HG03175 (cell line): ENCODE data around the gene TJP2.
A peak's percentile ranks its signal among the peaks of the same experiment; 100 is the strongest.

Source experiments
- ATAC-seq: cut with Tn5 transposase; IDR thresholded peaks from one replicate; pipeline ENCODE4 v1.9.1; 2021; ENCODE audit warnings: mild to moderate bottlenecking, moderate library complexity; ENCODE audit not compliant: unreplicated experiment

The TJP2 gene

GRCh38 chr9:69222970-69223369 lies 48.9 kb downstream of the TJP2 start:
- no peak for ATAC-seq

DNA sequence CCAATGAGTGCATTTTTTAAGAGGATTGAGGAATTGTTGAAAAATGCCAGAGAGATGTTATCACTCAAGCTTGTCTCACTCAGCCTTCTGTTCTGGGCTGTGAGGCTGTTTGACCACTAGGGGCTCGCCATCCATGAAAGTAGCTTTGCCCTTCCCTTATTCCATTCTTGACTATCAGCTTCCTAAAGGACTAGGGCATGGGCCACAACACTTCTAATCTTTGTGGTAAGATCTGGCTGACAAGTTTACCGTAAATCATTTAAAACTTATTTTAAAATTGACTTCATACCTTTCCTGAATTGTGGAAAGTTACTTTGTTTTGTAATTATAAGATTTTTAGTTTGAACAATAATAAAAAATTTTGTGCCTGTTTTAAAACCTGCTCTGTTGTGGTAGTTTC lies 49.5 kb downstream of the TJP2 start:
- peak; percentile 50 for ATAC-seq

DNA sequence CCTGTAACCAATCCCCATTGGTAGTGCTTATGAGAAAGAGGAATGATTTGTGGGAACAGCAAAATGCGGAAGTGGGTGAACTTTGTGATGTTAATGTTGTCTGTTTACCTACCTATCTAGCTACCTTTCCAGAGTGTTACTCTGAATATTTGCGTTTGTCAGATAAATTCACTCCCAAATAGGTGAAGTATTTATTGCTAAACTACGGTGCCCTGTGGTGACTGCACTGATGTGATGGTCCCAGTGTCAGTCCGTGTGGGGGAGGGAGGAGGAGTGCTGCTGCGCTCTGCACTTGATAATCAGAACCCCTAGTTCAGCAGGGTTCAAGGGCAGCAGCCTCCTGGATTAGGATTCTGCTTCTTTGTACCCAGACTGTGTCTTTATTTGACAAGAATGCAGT lies 55.3 kb downstream of the TJP2 start:
- no peak for ATAC-seq

- no peak for ATAC-seq
Observed at GRCh38 chr9:69232135-69232534, 58.1 kb downstream of the TJP2 start.

GRCh38 chr9:69234683-69235082 lies 60.6 kb downstream of the TJP2 start:
- no peak for ATAC-seq

- ATAC-seq, result no peak
Observed at GRCh38 chr9:69236188-69236587, 62.1 kb downstream of the TJP2 start.

DNA sequence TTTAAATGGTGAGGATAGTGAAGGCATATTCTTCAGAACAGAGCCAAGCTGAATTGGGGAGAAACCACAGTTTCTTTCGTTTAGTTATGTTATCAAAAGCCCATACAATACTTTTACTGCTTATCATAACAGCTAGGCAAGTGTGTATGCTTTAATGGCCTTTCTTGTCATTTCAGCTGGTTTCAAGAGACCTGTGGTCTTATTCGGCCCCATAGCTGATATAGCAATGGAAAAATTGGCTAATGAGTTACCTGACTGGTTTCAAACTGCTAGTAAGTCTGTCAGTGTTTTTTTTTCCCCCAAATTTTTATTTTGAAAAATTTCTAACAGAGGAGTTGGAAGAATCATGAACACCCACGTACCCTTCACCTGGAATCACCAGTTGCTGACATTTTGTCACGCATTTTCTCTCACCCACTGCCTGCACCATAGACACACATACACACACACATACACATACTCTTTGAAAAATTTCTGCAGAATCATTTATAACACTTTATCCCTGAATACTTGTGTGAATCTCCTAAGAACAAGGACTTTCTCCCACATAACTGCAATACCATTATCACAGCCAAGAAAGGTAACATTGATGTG lies 63.7 kb downstream of the TJP2 start:
- no peak for ATAC-seq

GRCh38 chr9:69243116-69243515 lies 69.0 kb downstream of the TJP2 start:
- no peak for ATAC-seq

GRCh38 chr9:69246629-69247028 lies 72.6 kb downstream of the TJP2 start:
- no peak for ATAC-seq

GRCh38 chr9:69248005-69248404 lies 73.9 kb downstream of the TJP2 start:
- ATAC-seq, result no peak

GRCh38 chr9:69249337-69249736 lies 75.3 kb downstream of the TJP2 start:
- ATAC-seq, result no peak

GRCh38 chr9:69250681-69251080 lies 76.6 kb downstream of the TJP2 start:
- no peak for ATAC-seq

- no peak for ATAC-seq
Observed at GRCh38 chr9:69252436-69252835, 78.4 kb downstream of the TJP2 start.

DNA sequence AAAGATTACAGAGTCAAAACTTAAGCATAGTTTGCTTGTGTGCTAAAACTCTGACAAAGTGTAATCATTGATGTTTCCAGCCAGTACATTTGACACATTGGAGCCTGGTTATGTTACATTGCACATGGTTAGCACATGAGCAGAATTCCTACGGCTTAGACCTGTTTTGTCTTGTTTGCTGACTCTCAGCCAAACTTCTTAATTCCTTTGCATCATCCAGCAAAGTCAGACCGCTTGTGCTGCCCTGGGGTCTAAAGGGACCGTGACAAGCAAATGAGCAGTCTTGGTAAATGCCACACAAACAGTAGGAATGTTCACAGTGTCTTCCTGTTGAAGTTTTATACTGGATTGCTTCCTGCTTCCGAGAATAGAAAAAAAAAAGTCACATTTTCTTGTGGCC lies 79.0 kb downstream of the TJP2 start:
- ATAC-seq, result no peak

- ATAC-seq, result no peak
Observed at GRCh38 chr9:69254223-69254622, 80.1 kb downstream of the TJP2 start.

DNA sequence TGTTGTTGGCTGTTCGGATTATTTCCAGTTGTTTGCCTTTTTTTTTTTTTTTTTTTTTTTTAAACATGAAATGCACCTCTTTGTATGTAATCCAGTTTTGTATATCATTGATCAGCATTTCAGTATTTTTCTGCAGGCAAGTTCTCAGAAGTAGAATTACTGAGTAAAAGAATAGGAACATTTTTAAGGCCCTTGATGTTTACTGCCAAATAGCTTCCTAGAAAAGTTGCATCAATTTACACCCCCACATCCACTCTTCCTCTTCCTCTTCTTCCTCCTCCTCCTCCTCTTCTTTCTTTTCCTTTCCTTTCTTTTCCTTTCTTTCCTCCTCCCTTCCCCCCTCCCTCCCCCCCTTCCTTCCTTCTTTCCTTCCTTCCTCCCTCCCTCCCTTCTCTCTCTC lies 81.5 kb downstream of the TJP2 start:
- no peak for ATAC-seq

- ATAC-seq, result no peak
Observed at GRCh38 chr9:69258551-69258950, 84.5 kb downstream of the TJP2 start.

GRCh38 chr9:69260161-69260560 lies 86.1 kb downstream of the TJP2 start:
- ATAC-seq, result no peak

DNA sequence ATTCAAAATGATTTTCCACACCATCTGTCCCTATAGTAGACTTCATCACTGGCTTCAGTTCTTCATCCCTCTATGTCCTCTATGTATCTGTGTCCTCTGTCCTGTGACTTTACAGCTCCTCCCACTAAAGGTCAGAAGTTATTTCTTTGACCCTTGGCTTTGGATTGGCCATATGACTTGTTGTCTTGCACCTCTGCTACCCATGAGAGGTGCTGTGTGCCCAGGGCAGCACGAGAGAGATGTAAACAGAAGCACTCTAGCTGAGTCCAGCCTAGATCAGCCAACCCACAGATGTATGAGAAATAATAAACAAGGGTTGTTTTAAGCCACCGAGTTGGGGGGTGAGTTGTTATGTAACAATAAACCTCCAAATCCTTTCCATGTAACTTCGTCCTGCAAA lies 87.6 kb downstream of the TJP2 start:
- ATAC-seq, result no peak

- no peak for ATAC-seq
Observed at GRCh38 chr9:69264526-69264925, 90.4 kb downstream of the TJP2 start.

GRCh38 chr9:69265891-69266290 lies 91.8 kb downstream of the TJP2 start:
- no peak for ATAC-seq

- no peak for ATAC-seq
Observed at GRCh38 chr9:69272212-69272611, 98.1 kb downstream of the TJP2 start.

DNA sequence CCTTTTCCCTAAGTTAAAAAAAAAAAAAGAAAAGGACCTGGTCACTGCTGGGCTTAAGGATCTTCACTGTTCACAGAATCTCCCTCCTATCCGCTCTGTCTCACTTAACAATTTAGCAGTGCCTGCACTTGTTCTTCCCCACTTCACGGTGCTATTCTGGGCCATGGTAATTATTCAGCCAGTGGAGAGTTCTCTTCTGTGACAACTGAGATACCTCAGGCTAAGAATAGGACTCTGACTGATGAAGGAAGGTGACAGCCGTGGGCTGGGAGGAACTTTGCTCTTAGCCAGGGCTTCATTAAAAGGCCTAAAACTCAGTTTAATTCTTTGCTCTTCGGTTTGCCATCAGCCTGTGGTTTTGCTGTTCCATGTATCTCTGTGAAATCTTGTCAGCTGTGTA lies 99.1 kb downstream of the TJP2 start:
- ATAC-seq, result no peak

GRCh38 chr9:69276775-69277174 lies 102.7 kb downstream of the TJP2 start:
- ATAC-seq, result no peak
